ENCODE measurements around the gene UBXN4.
"Not testable (repeated sequence)": the region's sequence is repeated elsewhere in the genome, so short reads cannot be mapped to it uniquely, and the experiment has no call there.

The UBXN4 gene, protein sequence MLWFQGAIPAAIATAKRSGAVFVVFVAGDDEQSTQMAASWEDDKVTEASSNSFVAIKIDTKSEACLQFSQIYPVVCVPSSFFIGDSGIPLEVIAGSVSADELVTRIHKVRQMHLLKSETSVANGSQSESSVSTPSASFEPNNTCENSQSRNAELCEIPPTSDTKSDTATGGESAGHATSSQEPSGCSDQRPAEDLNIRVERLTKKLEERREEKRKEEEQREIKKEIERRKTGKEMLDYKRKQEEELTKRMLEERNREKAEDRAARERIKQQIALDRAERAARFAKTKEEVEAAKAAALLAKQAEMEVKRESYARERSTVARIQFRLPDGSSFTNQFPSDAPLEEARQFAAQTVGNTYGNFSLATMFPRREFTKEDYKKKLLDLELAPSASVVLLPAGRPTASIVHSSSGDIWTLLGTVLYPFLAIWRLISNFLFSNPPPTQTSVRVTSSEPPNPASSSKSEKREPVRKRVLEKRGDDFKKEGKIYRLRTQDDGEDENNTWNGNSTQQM

DNA sequence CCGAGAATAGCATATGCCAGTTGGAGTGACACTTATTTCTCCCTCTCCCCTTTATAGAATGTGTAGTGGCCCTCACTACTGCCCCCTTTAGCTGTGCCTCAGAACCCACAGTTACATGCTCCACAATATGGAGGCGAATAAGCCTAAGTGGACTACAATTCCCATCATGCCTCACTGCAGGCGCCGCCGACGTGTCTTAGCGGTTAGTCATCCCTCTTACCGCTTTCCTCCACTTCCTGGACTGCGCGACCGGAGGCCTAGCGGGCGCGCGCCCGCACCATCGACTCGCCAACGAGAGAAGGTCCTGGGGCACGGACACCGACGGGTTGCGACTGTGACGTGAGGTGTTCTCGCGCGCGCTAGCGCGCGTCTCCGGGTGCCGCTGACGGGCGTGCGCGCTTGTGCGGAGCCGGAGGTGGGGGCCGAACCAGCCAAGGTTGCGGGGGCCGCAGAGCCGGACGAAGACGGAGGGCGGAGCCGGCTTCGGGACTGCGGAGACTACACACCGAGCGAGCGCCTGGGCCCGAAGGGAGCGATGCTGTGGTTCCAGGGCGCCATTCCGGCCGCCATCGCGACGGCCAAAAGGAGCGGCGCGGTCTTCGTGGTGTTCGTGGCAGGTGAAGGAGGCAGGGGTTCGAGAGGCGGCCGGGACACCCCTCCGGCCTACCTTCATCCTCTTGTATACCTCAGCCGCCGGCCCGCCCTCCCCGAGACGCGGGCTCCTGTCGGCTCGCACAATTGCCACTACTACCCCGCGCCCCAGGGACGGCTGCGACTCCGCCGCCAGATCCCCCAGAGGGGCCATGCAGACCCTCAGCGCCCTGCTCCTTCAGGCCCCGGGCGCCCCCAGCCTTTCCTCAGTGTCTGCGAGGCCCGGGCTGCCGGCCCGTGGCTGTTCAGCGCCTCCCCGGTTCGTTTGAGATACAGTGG lies at the start of gene UBXN4:
TSS of gene UBXN4 (plus strand) at position 461 of the 930 bp plus-strand sequence. CDS start at position 536, 75 bp downstream.
- DNase-seq (ENCODE audit: low read depth in 2 of 2), result peak; percentile 98 to 99

DNA sequence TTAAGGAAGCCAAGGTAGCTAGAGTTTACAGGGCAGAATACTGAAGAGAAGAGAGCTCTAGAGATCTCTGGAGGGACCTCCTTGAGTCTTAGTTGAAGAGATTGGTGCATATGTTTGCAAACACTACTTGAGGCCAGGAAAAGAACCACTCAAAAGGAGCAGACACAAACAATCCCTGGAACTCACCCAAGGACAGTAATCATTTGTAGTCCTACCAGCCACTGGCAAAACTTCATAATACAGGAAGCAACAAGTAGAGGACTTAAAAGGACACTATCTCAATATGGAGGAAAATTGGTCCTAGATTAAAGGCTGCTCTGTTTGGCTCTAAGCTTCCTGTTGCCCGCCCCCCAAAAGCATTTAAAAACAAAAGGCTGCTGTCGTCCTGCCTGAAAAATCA lies 46.9 kb upstream of the UBXN4 start:
- DNase-seq (ENCODE audit: low read depth in 2 of 2), result no peak

DNA sequence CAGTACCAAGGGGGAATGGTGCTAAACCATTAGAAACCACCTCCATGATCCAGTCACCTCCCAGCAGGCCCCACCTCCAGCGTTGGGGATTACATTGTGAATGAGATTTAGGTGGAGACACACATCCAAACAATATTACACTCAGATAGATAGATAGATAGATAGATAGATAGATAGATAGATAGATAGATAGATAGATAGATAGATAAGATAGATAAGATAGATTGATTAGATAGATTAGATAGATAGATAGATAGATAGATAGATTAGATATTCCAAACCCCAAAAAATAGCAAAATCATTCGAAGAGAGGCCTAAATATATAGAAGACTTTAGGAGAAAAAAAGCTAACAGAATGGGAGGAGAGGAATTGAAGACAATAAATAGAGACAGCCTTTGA lies 42.8 kb upstream of the UBXN4 start:
- no peak for DNase-seq (ENCODE audit: low read depth in 2 of 2)

DNA sequence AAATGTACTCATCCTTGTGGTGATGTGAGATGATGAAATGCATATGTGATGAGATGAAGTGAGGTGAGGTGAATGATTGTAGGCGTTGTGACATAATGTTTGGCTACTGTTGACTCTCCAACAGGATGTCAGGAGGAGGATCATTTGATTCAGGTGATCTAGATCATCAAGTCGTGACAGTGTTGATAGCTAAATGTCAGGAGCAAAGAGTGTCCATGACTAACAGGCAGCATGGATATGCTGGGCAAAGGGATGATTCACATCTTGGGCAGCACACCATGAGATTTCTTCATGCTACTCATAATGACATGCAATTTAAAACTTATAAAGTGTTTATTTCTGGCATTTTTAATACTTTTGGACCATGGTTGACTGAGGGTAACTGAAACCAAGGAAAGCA lies 40.2 kb upstream of the UBXN4 start:
- peak in 1 of 2 experiments; percentile 6 for DNase-seq (ENCODE audit: low read depth in 2 of 2)

DNA sequence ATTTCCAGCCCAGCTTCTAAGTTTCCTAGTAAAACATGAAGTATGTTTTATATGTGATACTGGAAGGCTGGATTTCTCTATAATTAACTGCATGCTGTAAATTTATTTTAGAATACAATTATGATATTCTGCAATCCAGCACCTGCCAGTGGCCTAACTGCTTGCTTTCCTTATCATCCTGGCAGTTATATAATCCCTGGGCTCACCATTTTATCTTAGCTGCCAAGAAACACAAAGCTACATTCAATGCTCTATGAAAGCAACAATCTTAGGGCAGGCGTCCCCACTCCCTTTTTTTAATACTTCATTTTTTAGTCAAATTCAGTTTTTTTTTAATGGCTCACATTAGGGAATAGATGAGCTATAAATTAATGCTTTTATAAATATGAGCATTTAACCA lies 38.4 kb upstream of the UBXN4 start:
- DNase-seq (ENCODE audit: low read depth in 2 of 2), result no peak

DNA sequence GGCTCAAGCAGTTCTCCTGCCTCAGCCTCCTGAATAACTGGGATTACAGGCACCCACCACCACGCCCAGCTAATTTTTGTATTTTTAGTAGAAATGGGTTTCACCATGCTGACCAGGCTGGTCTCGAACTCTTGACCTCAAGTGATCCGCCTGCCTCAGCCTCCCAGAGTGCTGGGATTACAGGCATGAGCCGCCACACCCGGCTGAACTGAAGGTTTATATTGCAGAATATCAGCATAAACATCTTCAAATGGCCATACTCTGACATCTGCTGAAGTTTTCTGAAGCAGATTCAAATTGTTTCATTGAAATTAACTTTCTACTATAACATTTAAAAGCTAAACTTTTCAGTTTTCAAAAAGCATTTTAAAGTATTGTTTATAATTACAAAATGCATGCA lies 37.6 kb upstream of the UBXN4 start:
- not testable (repeated sequence) for DNase-seq (ENCODE audit: low read depth in 2 of 2)

DNA sequence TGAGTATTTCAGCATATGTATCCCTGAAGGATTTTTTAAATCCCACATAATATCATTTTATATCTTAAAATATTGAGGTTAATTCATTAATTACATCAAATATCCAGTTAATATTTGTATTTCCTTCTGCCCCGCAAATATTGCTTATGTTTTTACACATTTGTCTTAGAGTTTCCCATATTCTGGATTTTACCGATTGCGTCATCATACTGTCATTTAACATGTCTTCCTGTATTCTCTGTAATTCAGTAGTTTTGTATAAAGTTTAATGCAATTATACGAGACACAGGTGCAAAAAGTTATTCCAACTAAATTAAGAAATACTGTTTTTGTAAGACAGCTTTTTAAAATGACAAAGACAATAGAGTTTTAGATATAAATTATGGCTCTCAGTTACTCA lies 33.5 kb upstream of the UBXN4 start:
- DNase-seq (ENCODE audit: low read depth in 2 of 2), result no peak

DNA sequence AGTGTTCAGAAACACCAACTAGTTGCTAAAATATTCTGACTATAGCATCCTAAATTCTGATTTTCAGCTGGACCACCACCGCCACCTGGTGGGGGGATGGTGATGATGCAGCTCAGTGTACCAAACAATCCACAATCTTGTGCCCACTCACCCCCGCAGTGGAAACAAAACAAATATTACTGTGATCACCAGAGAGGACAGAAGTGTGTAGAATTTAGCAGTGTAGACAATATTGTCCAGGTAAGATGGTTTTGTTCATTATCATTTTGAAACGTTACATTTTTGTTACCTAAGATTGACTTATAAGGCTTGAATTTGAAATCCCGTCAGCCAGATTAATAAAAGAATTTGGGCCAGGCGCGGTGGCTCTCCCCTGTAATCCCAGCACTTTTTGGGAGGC lies 31.7 kb upstream of the UBXN4 start:
- peak; percentile 8 to 10 for DNase-seq (ENCODE audit: low read depth in 2 of 2)

DNA sequence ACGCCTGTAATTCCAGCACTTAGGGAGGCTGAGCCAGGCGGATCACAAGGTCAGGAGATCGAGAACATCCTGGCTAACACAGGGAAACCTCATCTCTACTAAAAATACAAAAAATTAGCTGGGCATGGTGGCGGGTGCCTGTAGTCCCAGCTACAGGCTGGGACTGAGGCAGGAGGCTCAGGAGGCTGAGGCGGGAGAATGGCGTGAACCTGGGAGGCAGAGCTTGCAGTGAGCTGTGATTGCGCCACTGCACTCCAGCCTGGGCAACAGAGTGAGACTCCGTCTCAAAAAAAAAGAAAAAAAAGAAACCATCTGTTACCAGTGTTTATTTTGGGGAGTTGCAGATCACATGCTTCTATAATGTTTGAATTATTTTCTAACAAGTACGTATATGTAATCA lies 26.6 kb upstream of the UBXN4 start:
- DNase-seq (ENCODE audit: low read depth in 2 of 2), result not testable (repeated sequence)

DNA sequence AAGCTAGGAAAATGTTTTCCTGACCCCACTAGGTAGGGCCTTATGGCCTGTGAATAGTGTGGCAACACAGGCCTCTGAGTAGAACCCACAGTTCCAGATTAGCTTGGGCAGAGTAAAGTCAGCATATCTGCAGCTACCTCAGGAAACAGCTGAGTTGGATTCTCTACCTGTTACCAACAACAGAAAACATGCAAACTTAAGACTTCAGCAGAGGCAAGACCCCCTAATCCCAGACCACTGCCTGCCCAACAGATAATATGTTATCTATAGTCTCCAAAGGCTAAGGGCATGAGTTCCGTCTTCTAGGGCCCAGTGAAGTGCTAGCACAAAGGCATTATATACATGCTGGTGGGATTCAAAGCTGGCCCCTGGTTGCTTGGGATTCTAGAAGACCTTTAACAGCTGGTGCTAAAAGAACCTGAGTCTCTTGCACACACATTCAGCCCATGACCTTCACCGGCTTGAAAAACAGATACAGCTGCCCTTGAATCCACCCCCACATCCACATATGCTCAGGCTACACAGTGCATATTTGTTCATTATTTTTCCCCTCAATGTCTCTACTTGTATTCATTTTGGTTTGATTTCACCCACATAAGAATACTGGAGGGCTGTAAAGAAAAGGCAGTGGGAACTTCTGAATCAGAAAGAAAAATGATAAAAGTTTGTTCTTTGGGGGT lies 13.5 kb upstream of the UBXN4 start:
- DNase-seq (ENCODE audit: low read depth in 2 of 2), result no peak

DNA sequence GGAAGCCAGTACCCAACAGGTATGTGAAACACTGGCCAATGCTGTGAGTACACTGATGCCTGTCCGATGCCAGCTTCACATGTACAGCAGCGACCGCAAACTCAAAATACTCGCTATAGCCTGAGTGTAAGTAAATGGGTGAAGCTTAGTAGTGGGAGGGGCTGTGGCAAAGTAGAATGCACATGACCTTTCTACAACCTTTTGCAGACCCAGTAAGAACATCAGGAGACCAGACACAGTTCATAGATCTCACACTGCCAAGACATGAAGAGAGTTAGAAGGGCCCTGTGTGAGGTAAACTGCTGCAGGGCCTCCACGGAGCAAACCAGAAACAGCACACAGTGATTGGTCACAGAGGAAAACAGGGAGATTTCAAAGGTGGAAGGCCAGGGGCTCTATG lies 9.1 kb upstream of the UBXN4 start:
- no peak for DNase-seq (ENCODE audit: low read depth in 2 of 2)

DNA sequence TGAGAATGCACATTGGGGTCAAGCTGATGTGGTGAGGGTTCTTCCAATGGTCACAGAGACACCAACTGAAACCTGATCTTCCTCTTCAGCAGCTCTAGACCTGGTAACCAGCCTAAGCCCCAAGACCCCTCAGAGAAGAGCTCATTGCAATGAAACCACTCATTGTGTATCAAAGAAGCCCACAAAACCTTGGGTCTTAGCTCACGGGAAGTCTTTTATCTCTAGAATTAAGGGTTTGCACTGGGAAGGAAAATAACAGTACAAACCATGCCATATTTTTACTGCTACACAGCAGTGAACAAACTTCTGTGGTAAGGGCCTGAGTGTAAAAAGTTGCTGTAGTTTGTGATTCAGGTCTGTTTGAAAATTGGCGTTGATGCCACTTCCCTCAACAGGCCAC lies 8.6 kb upstream of the UBXN4 start:
- DNase-seq (ENCODE audit: low read depth in 2 of 2), result no peak

DNA sequence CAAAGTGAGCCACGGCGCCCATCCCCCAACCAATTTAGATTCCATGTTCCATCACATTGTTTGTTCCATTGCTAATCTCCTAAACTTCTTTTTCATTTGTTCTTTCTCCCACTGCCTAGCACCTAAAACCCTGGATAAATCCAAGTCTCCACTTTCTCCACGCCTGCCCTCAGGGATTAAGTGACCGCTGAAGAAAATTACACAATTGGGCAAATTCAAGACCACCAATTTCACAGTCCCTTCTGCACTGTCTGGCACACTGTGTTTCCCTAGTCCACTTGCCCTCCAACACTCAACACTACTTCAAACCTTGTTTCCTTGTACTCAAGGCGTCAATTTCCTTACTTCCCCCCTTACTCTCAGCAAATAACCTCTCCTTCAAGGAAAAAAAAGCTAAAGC lies 5.1 kb upstream of the UBXN4 start:
- DNase-seq (ENCODE audit: low read depth in 2 of 2), result no peak

DNA sequence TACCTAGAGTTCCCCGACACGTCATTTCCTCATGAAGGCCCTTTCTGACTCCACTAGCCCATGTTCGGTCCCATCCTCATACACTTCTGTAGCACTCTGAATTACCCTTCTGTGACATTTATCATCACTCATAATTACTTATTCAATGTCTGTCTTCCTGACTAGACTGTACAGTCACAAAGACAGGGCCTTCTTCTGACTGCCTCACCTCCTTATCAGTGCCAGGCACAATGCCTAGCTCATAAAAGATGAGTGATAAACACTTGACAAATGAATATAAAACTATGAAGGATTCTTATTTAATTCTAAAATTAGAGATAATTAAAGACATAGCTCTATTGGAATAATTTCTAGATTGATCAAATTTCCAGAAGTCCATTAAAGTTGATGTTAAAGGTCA lies 1.4 kb upstream of the UBXN4 start:
- DNase-seq (ENCODE audit: low read depth in 2 of 2), result no peak

DNA sequence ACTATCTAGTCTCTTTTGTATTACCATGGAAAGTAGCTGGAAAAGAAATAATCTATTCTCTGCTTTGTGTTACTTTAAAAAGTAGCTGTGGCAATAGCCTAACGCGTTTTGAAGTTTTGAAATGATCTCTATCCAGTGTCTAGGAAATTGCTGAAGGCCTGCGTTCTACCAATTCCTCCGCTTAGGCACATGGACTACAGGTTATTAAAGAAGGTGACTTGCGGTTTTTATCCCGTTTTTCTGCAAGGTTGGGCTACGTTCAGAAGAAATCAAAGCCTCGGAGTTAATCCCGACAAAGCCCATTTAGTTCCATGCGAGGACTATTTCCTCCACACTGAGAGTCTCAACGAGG lies 636 bp upstream of the UBXN4 start:
- DNase-seq (ENCODE audit: low read depth in 2 of 2), result no peak

DNA sequence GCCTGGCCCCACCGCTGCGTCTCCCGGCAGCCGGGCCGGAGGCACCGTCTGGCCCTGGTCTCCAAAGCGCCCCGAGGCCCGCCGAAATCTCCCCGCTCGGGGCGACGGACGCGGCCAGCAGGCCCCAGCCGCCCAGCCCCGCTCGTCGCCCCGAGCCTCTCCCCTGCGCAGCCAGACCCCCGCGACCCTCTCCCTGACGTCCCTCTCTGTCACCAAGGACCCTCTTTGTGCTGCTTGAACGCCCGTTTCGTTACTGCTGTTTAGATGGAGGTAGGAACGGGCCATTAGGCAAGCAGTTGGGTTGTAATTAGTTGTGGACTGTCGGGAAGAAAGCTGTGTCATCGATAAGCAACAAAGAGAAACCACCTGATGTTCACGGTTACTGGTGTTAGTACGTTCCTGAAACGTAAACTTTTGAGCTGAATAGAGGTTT lies 686 bp downstream of the UBXN4 start:
- no peak for DNase-seq (ENCODE audit: low read depth in 2 of 2)

DNA sequence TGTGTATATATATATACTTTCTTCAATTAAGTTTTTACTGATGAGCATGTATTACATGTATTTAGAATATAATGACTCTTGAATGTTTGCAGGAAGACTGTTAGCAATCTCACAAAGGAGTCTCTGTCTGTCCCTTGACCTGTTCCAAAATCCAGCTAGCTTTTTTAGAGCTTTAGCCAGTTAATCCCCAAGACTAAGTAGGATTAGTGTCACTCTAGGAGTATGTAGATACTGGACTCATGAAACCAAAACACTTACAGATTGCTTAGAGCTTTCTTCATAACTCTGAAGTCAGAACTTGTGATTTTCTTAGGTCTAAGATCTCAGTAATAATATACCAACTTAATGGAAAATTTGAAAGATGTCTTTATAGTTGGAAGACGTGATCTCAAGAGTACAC lies 2.2 kb downstream of the UBXN4 start:
- no peak for DNase-seq (ENCODE audit: low read depth in 2 of 2)

DNA sequence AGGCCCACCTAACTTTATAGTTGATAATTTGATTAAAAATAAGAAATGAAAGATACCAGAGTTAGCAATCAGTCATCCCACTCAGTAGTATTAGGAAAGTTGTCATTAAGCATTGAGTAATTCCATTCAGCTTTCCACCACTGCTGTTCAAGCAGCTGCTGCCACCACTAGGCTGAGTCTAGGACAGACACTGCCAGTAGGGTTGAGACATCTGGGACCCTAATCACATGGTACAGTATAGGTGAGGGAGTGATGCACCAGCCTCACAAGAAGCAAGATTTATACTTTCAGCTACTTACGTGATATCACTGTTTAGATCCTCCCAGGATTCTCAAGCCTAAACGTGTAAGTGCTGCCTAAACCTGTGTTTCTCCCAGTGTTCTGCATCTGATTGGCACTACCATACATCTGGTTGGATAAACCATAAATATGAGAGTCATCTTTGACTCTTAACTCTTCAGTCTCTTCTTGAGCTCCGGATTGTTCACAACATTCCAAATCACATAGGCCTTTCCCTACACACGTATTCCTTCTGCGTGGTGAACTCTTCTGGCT lies 3.2 kb downstream of the UBXN4 start:
- DNase-seq (ENCODE audit: low read depth in 2 of 2), result no peak

DNA sequence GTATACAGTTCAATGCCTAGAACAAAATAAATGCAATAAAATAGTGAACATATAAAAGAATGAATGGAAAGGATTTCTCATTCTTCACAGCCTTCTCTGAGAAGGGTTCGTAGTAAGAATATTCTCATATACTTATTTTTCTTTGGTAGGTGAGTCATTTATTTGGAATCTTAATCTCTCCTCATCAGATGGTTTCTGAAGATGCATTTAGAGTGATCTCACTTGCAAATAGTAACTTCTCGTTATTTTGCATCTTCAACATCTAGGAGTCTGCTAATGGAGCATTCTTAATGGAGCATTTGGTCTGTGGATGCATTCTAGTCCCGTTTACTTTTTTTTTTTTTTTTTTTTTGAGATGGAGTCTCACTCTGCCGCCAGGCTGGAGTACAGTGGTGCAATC lies 3.9 kb downstream of the UBXN4 start:
- DNase-seq (ENCODE audit: low read depth in 2 of 2), result peak; percentile 52 to 59

DNA sequence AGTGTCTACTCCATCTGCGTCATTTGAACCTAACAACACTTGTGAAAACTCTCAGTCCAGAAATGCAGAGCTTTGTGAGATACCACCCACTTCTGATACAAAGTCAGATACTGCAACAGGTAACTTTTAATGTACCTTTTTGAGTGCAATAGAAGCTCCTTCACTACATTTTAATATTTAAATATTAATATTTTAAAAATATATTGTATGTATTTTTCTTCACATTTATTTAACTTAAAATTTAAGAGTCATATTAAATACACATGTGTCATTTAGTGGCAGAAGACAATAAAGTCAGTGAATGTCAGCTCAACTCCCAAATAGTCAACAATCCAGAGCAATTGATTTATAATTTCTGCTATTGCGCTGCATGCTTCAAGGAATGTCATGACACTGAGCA lies 13.9 kb downstream of the UBXN4 start:
- no peak for DNase-seq (ENCODE audit: low read depth in 2 of 2)

DNA sequence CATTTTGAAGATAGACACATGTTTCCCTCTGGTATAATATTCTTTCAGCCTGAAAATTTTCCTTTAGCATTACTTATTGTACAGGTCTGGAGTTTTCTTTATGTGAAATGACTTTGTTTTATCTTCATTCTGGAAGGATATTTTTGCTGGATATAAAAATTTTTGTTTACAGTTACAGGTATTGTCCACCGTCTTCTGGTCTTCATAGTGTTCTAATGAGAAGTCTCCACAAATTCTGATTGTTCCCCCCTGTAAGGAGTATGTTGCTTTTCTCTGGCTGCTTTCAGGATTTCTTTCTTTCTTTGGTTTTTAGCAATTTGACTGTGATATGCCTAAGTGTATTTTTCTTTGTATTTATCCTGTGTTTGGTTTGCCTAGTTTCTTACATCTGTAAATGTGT lies 15.0 kb downstream of the UBXN4 start:
- no peak for DNase-seq (ENCODE audit: low read depth in 2 of 2)

DNA sequence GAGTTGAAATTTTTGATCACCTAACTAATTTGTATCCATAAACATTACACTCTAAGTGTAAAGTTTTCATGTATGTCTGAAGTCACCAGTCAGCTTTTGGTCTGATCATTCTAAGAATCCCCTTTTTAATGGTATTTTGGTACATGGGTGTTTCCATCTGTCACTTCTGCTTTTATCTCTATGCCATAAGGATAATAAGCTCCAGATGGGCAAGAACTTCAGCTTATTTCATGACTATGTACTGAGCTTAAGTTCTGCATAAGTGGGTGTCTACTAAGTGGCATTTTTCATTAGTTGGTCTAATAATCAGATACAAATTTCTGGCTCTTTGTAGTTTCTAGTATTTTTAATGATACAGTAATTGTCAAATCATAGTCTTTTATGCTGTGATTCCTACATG lies 20.4 kb downstream of the UBXN4 start:
- no peak for DNase-seq (ENCODE audit: low read depth in 2 of 2)

All from fibroblast of skin of left biceps (primary cell).